Measurements from ENCODE around the gene GMCL2.
"Not testable (repeated sequence)": the region's sequence is repeated elsewhere in the genome, so short reads cannot be mapped to it uniquely, and the experiment has no call there.

The GMCL2 gene, protein sequence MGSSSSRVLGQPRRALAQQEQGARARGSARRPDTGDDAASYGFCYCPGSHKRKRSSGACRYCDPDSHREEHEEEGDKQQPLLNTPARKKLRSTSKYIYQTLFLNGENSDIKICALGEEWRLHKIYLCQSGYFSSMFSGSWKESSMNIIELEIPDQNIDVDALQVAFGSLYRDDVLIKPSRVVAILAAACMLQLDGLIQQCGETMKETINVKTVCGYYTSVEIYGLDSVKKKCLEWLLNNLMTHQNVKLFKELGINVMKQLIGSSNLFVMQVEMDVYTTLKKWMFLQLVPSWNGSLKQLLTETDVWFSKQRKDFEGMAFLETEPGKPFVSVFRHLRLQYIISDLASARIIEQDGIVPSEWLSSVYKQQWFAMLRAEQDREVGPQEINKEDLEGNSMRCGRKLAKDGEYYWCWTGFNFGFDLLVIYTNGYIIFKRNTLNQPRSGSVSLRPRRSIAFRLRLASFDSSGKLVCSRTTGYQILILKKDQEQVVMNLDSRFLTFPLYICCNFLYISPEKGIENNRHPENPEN

DNA sequence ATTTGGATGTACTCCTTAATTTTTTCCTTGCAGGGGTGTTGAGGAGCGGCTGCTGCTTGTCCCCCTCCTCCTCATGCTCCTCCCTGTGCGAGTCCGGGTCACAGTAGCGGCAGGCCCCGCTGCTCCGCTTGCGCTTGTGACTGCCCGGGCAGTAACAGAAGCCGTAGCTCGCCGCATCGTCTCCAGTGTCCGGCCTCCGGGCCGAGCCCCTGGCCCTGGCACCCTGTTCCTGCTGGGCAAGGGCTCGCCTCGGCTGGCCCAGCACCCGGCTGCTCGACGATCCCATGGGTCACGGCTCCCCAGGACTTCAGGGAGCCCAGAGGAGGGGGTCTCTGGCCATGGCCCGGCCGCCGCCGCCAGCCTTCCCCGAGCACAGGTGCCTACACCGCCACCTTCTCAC lies at the start of gene GMCL2:
GMCL2 (minus strand) TSS at position 358 of the 400 bp plus-strand sequence; CDS start at position 286, 72 bp downstream.
- no peak for DNase-seq
- TF ChIP-seq GATA1 (IDR thresholded peaks at IDR 0.05; ENCODE audit: low read depth, low read length) (no peak), POLR2A (IDR thresholded peaks at IDR 0.05; ENCODE audit: low read length) (no peak)

DNA sequence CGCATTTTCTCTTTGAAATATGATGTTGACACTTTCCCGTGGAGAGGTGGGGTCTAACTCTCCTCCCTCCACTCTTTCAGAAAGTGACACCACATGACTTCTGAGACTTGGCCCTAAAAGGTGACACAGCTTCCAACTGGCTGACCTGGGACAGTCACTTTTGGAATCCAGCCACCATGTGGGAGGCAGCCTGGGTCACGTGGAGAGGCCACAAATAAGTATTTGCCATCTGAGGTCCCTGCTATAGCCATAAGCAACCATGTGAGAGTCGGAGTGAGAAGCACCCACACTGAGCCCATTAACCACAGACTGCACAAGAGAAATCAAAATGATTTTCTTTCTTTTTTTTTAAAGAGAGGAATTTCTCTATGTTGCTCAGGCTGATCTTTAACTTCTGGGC lies 49.5 kb upstream of the GMCL2 start:
- DNase-seq = no peak
- TF ChIP-seq GATA1 (IDR thresholded peaks at IDR 0.05; ENCODE audit: low read depth, low read length) = no peak
- no peak for TF ChIP-seq POLR2A (IDR thresholded peaks at IDR 0.05; ENCODE audit: low read length)

DNA sequence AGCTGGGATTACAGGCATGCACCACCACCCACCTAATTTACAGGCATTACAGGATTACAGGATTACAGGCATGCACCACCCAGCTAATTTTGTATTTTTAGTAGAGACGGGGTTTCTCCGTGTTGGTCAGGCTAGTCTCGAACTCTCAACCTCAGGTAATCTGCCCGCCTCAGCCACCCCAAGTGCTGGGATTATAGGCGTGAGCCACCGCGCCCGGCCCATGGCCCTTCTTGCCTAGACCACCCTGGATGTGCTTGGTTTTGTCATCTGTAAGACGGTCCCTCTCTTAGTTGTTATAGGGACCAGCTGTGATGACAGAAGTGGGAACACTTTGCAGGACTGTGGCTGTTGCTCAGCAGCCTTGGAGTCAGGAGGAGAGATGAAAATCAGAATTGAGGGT lies 49.0 kb upstream of the GMCL2 start:
- TF ChIP-seq GATA1 (IDR thresholded peaks at IDR 0.05; ENCODE audit: low read depth, low read length) (no peak), POLR2A (IDR thresholded peaks at IDR 0.05; ENCODE audit: low read length) (no peak)
- DNase-seq = no peak

DNA sequence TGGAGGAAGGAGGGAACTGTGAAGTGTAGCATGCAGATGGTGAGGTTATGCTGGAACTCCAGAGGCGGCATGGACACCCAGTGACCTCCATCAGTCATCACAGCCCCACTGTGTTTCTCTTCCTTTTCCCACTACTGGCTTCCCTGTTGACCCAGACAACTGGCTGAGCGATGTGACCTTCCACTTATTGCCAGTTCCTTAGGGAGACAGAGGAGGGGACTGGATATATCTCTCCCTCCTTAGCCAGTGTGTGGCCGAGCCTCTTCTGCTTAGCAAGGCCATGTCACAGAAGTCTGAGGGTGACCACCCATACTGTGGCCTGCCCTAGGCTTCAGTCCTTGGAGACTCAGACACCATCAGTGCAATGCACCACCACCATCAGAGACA lies 48.4 kb upstream of the GMCL2 start:
- DNase-seq = no peak
- TF ChIP-seq GATA1 (IDR thresholded peaks at IDR 0.05; ENCODE audit: low read depth, low read length) = no peak
- no peak for TF ChIP-seq POLR2A (IDR thresholded peaks at IDR 0.05; ENCODE audit: low read length)

DNA sequence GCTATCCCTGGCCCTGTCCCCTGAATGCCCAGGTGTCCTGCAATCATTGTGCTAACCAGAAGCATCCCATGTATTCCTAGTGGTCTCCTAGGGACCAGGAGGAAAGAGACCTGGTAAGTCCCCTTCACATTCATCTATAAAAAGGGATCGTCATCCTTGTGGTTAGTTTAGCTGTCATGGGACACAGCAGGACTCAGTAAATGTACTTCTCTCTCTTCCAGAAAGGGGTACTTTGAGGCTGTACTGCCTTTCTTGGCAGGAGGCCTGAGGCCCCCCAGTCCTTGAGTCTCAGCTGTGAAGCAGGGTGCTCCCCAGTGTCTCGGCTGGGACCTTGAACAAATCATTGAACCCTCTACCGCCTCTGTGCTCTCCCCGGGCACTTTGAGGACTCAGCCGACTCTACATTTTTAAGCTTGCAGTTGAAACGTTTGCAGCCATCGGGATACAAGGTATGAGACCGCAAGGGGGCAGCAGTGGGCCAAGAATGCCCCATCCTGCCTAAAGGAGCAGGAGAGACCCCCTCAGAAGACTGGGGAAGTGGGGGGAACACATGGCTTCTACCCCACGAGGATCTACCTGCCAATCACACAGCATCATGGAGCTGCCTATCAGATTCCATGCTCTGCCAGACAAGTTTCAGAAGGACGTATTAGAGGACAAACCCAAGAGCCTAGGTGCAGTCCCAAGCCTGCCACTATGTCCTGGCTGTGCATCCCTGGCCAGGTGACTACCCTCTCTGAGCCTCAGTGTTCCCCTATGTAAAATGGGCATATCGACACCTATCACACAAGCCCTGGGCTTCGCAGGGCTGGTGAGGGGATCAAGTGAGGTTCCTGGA lies 47.8 kb upstream of the GMCL2 start:
- no peak for TF ChIP-seq POLR2A (IDR thresholded peaks at IDR 0.05; ENCODE audit: low read length)
- no peak for TF ChIP-seq GATA1 (IDR thresholded peaks at IDR 0.05; ENCODE audit: low read depth, low read length)
- DNase-seq = peak; percentile 72 to 83

DNA sequence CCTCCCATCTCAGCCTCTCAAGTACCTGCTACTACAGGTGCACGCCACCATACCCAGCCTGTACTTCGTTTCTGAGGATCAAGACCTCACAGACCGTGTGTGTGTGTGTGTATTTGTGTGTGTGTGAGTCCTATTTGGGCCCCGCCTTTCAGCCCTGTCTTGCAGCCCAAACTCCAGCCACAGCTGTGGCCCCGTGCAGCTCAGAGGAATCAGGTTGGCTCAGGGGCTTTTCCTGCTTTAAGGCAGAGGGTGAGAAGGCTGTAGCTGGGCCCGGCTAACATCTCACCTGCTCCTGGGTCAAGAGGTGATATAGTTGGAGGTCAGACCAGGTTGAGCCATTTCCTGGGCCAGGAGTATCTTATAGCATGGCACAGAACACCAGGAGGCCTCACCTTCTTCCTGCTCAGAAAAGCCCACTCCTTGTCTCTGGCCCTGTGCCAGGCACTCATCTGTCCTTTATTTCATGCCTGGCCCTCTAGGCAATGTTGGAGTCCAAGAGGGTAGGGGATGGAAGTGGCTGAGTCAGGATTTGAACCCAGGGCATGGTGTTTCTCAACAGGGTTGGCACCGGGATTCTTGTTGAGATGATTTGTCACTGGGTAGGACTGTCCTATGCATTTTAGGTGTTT lies 47.1 kb upstream of the GMCL2 start:
- DNase-seq = no peak
- TF ChIP-seq POLR2A (IDR thresholded peaks at IDR 0.05; ENCODE audit: low read length) (no peak), GATA1 (IDR thresholded peaks at IDR 0.05; ENCODE audit: low read depth, low read length) (no peak)

DNA sequence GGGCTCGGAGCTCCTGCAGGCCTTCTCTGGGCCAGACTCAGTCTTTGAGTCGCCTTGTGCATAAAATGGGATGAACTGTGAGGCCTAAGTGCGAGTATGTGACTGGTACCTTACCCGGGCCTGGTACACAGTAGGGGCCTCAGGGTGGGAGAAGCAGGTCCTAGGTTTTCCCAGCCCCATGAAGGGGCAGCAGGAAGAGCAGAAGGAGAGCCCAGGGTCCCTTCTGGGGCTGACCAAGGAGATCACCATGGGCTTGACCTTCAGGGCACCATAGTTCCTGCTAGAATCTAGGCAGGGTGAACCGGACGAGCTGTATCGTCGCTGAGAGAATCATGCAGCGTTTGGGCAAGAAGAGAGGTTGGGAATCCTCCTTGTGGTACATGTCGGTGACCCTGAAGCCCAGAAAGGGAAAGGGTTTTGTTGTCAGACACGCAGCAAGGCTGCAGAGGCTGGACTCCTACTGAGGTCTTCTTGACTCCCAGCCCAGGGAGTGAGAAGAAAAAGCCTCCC lies 45.8 kb upstream of the GMCL2 start:
- TF ChIP-seq POLR2A (IDR thresholded peaks at IDR 0.05; ENCODE audit: low read length) (no peak), GATA1 (IDR thresholded peaks at IDR 0.05; ENCODE audit: low read depth, low read length) (no peak)
- DNase-seq = no peak

DNA sequence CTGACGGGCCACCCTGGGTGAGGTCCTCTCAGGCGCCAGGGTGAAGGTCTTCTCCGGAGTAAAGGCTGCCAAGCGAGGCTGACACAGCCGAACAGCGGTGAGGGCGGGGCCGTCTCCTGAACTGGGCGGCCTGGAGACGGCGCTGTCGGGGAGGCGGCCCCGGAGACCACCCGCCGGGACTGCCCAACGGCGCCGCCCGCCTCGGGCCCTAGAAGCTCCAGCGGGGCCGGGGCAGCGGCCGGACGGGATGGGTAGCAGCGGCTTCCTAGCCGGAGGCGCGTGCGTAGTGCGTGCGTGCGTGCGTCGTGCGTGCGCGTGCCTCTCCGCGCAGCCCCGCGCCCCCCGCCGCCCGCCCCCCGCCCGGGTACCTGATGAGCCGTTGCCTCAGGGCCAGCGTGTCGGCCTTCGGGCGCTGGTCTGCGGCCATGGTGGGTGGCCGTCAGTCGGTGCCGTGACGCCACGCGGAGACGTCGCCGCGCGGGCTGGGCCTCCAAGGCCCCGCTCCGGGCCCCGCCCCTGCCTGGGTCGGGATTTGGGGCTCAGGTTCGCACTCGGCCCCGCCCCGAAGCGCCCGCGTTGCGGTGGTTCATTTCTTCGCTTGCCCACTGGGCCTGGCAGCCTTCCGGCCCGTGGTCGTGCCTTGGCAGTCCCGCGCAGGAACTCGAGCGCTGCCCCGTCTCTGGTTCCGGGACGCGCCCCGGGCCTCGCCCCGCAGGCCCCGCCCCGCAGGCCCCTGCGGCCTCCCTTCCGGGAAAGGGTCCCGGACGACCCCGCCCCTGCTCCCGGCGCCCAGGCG lies 45.2 kb upstream of the GMCL2 start, which contains the start of gene PHYKPL:
PHYKPL (minus strand) TSS at position 679 of the 796 bp plus-strand sequence; CDS start at position 427, 252 bp downstream.
- peak; percentile 80 to 81 for DNase-seq
- peak; percentile 55 for TF ChIP-seq POLR2A (IDR thresholded peaks at IDR 0.05; ENCODE audit: low read length)
- TF ChIP-seq GATA1 (IDR thresholded peaks at IDR 0.05; ENCODE audit: low read depth, low read length) = no peak

DNA sequence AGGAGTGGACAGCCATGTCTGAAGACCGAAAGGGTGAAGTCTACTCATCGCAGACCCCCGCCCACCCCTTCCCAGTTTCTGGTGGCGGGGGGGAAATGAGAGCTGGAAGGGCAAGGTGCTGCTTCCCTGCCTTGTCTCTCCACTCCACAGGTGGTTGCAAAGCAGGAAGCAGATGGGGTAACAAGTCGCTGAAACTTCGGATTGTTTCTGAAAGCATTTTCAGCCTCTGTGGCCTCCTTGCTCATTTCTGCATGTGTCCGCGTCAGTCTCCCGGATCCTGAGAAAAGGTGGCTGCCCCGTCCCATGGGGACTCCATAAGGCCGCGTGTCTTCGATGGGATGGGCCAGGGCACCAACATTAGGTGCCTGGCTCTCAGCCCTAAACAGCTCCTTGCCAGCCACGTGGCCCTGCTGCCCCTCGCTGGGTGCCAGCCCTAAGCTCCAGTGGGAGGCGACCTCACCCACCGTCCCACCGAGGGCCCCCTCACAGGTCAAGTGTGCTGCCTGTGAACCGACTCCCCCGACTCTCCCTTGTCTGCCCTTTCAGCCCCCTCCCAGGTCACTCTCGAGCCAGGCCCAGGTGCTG lies 44.5 kb upstream of the GMCL2 start:
- TF ChIP-seq POLR2A (IDR thresholded peaks at IDR 0.05; ENCODE audit: low read length) (no peak), GATA1 (IDR thresholded peaks at IDR 0.05; ENCODE audit: low read depth, low read length) (no peak)
- no peak for DNase-seq

DNA sequence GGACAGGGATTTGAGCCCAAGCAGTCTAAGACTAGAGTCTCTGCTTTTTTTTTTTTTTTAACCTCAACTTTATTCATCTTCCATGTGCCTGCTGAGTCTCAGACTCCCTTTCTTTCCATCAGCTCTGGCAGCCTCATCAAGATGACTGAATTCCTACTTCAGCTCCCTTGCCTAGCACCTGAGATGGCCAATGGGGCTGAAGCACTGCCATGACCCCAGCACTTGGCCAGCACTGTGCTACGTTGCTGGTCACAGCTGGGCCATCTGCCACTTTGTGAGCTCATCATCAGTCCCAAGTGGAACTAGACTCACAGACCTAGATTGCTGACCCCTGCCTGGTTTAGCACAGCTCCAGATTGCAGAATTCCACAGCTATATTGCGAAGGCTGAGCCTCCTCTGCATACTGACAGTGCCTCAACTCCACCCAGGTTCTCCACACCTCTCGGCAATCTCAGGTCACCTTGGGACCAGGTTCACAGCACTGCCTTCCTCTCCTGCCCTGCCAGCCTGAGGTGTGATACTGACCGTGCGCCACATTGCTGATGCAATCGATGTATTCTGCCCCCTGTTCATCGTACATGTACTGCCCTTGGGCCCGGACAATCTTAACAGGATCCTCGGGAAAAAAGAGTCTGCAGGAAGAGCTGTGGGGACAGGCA lies 43.8 kb upstream of the GMCL2 start:
- TF ChIP-seq POLR2A (IDR thresholded peaks at IDR 0.05; ENCODE audit: low read length) (no peak), GATA1 (IDR thresholded peaks at IDR 0.05; ENCODE audit: low read depth, low read length) (no peak)
- no peak for DNase-seq

DNA sequence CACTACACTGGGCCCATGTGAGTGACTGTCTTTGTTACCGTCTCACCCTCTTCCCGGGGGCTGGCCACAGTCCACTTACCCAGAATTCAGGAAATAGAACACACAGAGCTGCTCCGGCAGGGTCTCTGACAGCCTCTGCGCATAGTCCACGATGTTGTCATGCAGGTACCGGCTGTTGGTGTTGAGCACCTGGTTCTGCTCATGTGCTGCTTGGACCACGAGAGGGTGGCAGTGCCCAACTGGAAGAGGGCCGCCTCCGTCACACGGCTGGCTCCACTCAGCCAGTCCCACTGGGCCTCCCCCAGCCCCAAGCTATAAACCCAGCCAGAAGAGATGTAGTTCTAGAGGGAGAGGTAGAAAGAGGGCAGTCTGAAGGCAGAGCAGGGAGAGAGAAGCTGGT lies 42.7 kb upstream of the GMCL2 start:
- TF ChIP-seq GATA1 (IDR thresholded peaks at IDR 0.05; ENCODE audit: low read depth, low read length) = no peak
- no peak for TF ChIP-seq POLR2A (IDR thresholded peaks at IDR 0.05; ENCODE audit: low read length)
- DNase-seq = no peak

DNA sequence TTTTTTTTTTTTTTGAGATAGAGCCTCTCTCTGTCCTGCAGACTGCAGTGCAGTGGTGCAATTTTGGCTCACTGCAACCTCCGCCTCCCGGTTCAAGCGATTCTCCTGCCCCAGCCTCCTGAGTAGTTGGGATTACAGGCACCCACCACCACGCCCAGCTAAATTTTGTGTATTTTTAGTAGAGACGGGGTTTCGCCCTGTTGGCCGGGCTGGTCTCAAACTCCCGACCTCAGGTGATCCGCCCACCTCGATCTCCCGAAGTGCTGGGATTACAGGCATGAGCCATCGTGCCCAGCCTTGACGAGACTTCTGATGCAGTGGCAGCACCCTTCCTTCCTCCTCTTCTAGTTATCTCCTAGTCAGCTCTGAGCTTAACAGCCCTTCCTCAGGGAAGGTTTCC lies 41.9 kb upstream of the GMCL2 start:
- not testable (repeated sequence) for DNase-seq

All from erythroblast (primary cell).